Fibroblast of upper back skin (primary cell): Measurements from ENCODE around the gene PPM1E.
"Not testable (repeated sequence)": the region's sequence is repeated elsewhere in the genome, so short reads cannot be mapped to it uniquely, and the experiment has no call there.

Experiments
- DNase-seq: peaks from one replicate; pipeline ENCODE4 v3.0.0-alpha.2; 2013

Gene PPM1E

DNA sequence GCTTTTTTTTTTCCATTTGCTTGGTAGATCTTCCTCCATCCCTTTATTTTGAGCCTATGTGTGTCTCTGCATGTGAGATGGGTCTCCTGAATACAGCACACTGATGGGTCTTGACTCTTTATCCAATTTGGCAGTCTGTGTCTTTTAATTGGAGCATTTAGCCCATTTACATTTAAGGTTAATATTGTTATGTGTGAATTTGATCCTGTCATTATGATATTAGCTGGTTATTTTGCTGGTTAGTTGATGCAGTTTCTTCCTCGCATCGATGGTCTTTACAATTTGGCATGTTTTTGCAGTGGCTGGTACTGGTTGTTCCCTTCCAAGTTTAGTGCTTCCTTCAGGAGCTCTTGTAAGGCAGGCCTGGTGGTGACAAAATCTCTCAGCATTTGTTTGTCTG lies 94.5 kb downstream of the PPM1E start:
- DNase-seq: not testable (repeated sequence)

DNA sequence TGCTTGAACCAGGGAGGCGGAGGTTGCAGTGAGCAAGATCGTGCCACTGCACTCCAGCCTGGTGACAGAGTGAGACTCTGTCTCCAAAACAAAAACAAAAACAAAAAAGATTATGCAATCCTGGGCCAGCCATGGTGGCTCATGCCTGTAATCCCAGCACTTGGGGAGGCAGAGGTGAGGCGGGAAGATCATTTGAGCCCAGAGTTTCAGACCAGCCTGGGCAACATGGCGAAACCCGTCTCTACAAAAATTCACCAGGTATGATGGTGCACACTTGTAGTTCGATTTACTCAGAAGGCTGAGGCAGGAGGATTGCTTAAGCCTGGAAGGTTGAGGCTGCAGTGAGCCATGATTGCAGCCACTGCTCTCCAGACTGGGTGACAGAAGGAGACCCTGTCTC lies 109.6 kb downstream of the PPM1E start:
- no peak for DNase-seq

DNA sequence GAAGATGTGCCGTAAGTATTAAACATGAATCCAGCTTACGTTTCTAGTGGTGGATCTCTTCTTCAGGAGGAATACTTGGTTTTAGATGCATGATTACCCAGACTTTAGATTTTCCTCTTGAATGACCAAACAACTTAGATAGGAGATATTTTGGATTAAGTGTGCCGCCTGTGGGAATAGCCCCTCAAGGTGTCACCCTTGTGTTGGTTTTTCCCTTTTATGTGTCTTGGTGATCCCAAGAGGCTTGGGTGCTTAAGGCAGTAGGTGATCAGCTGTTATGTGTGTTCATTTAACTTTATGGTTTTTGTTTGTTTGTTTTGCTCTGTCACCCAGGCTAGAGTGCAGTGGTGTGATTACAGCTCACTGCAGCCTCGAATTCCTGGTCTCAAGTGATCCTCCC lies 115.1 kb downstream of the PPM1E start:
- no peak for DNase-seq

DNA sequence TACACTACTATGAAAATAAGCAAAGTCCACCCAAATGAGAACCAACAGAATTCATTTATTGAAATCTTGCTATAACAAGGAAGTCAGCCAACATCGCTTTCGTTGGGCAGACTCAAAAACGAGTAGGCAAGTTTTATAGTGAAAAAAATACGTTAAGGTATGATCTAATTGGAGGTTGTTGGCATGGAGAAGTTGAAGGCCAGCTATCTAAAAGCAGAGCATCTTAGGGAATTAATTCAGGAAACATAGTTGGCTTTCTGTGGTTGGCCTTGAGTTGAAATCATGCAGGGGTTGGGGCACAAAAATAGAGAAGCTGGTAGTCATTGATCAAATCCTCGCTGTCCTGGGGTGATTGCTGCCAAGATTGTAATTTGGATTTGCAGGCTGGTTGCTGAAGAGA lies 118.3 kb downstream of the PPM1E start:
- DNase-seq: no peak

DNA sequence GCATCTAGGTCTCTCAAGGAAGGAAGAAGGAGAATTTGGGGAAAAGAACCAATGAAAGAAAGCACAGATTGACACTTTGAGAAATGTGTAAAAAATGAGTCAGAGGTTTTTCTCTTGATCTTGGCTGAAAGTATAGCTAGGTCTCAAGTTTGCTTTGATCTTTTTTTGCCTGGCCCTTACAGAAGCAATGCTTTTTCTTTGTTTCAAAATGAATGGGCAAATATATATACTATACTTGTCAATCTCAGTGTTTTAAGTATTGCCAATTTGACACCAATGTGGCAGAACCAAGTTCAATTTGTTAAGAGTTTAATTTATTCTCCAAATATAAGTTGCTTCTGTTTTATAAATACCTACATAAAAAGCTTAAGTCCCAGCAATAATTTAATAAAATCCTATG lies 119.6 kb downstream of the PPM1E start:
- DNase-seq: no peak

DNA sequence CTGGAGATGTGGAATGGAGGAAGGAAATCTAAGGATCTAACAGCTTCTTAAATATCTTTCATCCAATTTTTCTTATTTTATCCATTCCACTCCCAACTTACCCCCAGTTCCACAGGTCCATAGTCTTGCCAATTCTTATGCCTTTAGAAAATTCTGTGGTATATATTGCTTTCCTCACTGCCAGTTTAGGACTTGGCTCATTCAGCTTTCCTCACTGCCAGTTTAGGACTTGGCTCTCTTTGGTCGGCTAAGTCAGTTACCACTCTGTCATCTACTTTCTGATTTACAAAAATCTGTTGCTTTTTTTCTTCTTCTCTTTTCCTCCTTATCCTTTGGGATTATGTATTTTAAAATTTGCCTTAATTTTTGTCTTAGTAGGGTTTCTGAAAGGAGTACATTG lies 128.5 kb downstream of the PPM1E start:
- no peak for DNase-seq

DNA sequence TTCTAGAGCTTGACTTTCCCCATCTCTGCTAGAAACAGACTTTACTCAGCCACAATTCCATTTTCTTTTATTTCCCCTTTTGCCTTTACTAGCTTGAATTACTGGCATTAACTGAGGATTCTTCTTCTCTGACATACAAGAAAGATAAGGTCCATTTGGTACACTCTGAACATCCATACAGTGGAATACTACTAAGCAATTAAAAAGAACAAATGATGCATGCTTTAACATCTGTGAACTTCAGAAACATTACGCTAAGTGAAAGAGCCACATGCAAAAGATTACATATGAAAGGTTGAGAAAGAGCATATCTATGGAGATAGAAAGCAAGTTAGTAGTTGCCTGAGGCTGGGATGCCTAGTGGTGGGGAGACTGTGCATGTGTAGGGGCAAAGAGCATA lies 130.9 kb downstream of the PPM1E start:
- no peak for DNase-seq

DNA sequence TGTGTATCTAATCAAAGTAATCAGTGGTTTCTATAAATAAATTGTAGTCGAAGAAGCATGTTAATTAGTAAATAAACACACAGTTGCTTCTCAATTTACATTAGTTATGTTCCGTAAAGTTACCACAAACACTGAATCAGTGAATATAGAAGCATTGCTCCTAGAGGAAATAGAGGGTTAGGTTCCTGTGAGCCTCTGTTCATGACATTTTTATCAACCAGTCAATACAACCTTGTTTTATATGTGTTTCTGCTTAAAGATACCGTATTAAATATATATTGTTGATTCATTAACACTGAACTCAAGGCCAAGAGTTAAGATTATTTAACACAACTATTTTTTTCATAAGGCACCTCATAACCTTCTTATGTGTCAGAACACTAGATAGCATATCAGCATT lies 134.3 kb downstream of the PPM1E start:
- no peak for DNase-seq

DNA sequence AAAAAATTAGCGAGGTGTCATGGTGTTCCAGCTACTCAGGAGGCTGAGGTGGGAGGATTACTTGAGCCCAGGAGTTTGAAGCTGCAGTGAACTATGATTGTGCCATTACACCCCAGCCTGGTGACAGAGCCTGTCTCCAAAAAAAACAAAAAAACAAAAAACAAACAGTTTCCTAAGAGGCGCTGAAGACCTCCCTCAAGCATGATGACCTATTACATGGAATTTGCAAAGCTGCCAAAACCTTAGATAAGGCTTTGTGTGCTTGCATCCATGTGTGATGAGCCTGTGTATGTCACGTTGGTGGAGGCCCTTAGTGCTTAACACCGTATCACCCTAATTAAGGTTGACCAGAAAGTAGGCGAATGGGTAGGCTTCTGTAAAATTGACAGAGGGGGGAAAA lies 143.5 kb downstream of the PPM1E start:
- DNase-seq: no peak

DNA sequence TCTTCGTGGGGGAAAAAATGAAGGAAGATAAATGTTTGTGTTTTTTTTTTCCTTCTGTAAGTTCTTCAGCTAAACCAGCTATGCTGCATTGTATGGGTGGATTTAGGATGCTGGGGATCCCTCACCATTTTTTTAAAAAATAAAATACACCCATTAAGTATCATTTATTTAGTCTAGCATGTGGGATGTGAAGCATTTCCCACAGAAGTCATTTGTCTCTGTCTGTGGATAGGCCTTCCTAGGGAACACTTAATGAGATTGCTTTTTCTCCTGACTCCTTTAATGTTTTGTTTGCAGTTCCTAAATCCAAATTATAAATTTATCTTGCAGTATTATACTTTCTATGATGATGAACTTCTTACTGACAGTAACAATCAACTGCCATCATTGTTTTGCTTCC lies 146.7 kb downstream of the PPM1E start:
- no peak for DNase-seq

DNA sequence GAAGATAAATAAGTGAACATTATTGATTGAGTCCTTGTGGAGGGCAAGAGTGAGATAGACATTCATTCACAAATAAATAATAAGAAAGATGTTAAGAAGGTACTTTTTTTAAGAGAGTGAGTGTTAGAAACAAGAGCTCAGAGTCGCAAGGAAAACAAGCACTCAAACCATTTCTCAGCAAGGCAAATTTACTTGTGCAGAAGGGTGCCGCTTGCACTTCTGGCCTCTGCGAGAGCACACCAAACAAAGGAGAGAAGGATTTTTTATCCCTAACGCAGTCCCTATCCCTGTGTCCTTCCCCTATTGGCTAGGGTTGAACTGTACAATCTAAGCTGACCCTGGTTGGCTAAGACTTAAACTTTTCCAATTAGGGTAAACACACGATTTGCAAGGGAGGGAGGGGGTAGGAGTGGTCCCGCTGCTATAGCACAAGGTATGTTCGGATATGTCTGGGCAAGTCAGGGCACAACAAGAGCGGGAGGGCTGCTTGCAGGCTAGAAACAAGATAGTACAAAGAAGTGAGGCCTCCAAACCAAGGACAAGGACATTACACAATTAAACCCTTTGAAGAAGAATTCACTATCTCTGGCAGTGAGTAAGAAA lies 156.2 kb downstream of the PPM1E start:
- DNase-seq: no peak

DNA sequence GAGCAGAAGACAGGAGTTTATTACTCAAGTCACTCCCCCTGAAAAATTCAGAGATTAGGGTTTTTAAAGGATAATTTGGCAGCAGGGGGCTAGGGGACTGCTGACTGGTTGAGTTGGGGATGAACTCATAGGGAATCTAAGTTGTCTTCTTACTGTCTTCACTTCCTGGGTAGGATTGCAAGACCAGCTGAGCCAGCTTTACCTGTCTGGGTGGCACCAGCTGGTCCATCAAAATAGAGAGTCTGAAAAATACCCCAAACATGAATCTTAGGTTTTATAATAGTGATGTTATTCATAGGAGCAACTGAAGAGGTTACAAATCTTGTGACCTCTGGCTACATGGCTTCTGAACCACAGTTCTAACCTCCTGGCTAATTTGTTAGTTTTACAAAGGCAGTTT lies 157.9 kb downstream of the PPM1E start:
- no peak for DNase-seq

DNA sequence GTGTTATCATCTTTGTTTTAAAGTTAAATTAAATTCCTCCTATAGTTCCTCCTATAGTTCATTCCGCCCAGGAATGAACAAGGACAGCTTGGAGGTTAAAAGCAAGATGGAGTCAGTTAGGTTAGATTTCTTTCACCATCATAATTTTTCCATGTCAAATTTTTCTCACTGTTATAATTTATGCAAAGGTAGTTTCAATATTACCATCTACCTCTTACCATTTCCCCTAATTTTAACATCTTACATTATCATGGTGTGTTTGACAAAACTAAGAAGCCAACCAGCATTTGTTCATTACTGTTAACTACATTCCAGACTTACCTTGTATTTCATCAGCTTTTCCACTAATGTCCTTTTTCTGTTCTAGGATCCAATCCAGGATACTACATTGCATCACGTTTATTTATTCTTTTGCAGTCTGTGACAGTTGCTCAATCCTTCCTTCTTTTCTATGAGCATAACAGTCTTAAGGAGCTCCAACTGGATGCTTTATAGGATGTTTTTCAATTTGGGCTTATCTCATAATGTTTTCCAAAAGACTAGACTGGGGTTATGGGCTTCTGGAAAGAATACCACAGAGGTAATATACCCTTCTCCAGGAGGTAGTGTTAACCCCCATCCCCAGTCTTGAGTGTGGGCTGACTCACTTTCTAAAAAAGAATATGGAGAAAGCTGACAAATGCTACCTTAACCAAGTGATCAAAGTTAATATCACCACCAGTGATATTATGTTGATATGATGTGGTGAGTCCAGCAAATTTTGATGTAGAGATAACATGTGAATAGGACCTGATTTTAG lies 158.5 kb downstream of the PPM1E start:
- peak; percentile 70 for DNase-seq

DNA sequence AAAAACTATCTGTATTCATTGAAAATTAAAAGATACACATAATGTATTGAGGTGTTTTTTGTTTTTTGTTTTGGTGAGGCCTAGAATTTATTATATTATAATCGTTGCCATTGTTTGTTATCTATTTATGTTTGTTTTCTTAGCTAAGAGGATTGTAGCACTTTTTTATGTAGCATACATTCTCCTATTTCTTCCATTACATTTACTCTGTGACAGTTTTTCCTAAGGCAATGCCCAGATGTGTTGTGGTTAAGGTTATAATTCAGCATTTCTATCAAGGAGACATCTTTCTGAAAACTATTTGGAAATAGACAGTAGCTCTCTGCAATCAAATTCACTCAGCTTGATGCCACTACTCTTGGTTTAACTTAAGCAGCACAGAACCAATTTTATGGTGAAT lies 161.6 kb downstream of the PPM1E start:
- DNase-seq: no peak

DNA sequence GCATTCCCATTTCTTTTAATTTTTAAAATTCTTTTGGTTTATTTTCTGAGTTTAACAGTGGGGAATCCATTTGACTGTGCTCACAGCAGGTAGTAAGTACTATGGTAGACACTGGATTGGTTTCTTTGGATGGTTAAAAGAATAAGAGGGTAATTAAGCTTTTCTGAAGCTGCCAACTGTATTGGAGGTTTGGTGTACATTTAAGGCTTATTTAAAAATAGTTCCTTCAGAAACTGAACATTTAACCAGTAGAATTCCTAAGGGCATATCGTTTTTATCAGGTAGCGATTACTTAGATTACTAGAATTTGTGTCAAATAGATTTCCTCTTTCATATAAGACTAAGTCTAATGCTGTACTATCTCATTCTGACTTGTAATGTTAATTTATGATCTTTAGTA lies 162.4 kb downstream of the PPM1E start:
- DNase-seq: no peak

DNA sequence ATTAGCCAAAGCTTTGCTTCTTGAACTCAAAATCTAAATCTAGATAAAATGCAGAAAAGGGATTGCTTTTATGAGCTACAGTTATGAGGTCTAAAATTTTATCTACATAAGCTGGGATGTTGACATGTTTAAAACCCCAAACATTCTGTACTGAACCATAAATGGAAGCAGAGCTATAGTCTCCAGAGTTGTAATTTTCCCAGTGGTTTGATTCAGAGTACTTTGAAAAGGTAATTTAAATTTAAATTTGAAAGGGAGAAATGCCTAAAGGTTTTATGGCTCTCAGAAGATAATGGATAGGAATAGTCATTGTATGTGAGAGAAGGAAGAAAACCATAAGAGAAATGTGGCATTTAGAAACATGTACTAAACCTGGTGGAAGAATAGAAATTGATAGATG lies 163.2 kb downstream of the PPM1E start:
- DNase-seq: no peak

DNA sequence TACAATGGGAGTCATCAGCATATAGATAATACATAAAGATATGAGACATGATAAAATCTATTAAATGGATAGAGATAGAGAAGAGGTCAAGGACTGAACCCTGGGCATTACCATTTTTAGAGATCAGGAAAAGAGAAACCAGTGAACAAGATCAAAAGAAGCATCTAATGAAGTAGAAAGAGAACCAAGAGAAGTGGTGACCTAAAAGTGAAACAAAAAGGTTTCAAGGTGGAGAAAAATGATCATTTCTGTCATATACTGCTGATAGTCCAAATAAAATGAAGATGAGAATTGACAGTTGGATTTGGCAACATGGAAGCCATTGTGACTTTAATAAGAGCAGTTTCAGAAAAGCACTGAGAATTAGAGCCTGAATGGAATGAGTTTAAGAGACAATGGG lies 165.1 kb downstream of the PPM1E start:
- DNase-seq: no peak

DNA sequence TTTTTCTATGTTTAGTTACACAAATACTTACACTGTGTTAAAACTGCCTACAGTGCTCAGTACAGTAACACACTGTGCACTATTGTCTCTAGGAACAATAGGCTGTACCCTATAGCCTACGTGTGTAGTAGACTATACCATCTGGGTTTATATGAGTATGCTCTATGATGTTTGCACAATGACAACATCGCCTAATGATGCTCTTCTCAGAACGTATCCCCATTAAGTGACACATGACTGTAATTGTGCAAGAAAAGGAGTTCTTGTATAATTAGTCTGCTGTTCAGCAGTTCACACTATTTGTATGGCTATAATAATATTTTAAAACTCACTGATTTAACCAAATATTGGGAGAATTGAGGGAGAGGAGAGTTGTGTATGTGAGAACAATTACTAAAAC lies 177.3 kb downstream of the PPM1E start:
- DNase-seq: no peak

DNA sequence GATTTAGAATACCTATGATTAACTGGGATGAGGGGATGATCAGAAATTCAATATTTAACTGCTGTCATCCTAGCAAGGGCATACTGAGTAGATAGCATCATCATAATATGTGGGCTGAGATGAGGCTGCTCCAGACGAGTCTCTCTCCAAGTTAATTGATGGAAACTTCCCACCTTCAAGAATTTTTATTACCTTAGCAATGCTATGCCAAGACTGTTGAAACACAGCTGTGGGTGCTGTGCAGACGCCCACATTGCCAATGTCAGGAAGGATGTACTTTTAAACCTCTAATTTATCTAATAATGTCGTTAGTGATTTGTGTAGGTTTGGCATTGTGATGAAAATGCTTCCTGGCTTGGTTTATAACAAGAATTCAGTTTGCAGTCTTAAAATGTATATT lies 180.6 kb downstream of the PPM1E start:
- DNase-seq: no peak

DNA sequence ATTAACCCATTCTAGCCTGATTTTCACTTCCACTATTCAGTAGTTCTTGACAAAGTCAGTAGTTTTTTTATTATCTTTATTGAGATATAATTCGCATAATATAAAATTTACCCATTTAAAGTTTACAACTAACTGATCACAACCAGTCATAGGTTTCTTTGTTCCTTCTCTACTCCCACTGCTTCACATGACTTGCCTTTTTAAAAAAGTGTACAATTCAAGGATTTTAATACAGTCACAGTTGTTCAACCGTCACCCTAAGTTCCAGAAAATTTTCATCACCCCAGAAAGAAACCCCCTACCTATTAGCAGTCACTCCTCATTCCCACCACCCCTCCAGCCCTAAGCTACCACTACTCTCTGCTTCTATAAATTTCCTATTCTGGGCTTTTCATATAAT lies 188.5 kb downstream of the PPM1E start:
- DNase-seq: no peak

DNA sequence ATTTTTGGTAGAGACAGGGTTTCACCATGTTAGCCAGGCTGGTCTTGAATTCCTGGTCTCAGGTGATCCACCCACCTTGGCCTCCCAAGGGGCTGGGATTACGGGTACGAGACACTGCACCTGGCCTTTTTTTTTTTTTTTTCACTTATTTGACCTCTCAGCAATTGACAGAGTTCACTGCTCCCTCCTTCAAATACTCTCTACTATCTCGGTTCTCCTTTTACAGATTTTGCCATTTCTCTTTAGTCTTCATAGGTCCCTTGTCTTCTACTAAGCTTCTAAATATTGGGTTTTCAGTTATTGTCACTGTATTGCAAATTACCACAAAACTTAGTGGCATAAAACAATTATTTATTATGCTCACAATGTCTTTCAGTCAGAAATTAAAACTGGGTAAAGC lies 191.8 kb downstream of the PPM1E start:
- no peak for DNase-seq

DNA sequence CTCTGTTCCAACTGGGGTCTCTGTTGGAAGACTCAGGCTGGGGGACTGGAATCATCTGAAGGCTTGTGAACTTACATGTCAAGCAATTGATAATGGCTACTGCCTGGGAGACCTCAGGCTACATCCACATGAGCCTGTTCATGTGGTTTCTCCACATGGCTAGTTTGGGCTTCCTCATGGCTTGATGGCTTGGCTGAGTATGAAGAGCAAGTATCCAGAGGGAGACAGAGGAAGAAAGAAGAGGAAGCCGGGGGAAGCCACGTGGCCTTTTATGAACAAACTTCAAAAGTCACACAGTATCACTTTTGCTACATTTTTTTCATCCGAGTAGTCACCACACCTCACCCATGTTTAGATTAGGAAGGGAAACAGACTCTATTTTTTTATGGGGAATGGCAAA lies 192.2 kb downstream of the PPM1E start:
- DNase-seq: no peak

DNA sequence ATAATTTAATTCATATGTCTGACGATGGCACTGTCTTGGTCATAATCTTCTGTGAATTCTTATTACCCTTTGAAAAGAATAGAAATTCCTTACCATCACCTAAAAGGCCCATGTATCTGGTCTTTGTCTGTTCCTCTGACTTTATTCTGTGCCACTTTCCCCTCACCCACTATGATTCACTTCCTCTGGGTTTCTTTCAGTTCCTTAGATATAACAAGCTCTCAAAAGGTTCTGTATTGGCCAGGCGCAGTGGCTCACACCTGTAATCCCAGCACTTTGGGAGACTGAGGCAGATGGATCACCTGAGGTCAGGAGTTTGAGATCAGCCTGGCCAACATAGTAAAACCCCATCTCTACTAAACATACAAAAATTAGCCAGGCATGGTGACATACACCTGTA lies 198.7 kb downstream of the PPM1E start:
- DNase-seq: not testable (repeated sequence)

DNA sequence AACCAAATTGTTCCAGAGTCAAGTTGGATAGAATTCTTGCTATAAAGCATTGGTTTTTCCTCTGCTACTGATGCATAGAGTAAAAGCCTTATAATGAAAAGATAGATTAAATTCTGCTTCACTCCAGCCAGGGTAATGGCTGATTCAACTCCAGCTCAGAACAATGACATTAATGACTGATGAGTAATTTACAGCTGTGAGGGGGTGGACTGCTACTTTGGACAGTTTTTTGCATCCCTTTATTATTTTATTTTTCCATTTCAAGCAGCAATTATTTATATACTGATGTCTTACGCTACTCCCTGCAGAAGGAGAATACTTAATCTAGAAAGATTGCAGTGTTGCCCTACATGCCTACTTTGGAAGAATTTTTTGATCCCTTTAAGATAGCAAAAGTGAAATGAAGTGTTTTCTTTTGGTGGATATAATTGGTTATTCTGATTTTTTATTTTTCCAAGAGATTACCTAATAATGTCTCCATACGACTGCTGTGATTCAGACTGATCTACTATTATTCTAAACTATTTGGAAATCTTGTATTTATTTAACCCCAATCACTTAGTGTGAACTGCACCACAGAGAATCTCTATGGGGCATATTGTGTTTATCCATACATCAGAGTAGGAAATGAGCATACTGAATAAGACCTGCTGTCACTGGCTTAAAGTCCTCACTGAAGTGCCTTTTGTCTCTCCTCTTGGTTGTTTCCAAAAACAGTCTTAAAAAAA lies 201.5 kb downstream of the PPM1E start:
- DNase-seq: peak; percentile 20
